Measurements from ENCODE around the gene WDR37.

Gene WDR37

GRCh38 chr10:1074748-1075308 lies 18.6 kb downstream of the WDR37 start:
- DNase-seq: no peak

- no peak for DNase-seq
Measured at GRCh38 chr10:1078668-1079067, 22.5 kb downstream of the WDR37 start.

GRCh38 chr10:1083581-1083980 lies 27.4 kb downstream of the WDR37 start:
- DNase-seq: no peak

- no peak for DNase-seq
Measured at GRCh38 chr10:1084011-1084950, 28.1 kb downstream of the WDR37 start.

GRCh38 chr10:1085258-1085657 lies 29.1 kb downstream of the WDR37 start:
- no peak for DNase-seq

- no peak for DNase-seq
Measured at GRCh38 chr10:1086787-1087186, 30.6 kb downstream of the WDR37 start.

GRCh38 chr10:1089017-1089689 lies 33.0 kb downstream of the WDR37 start:
- DNase-seq: no peak

GRCh38 chr10:1090696-1091095 lies 34.5 kb downstream of the WDR37 start:
- no peak for DNase-seq

GRCh38 chr10:1093696-1094095 lies 37.5 kb downstream of the WDR37 start:
- no peak for DNase-seq

- DNase-seq: no peak
Measured at GRCh38 chr10:1094112-1095057, 38.2 kb downstream of the WDR37 start.

GRCh38 chr10:1095498-1095897 lies 39.3 kb downstream of the WDR37 start:
- no peak for DNase-seq

GRCh38 chr10:1096287-1096889 lies 40.2 kb downstream of the WDR37 start:
- no peak for DNase-seq

GRCh38 chr10:1097436-1097835 lies 41.3 kb downstream of the WDR37 start:
- no peak for DNase-seq

- DNase-seq: no peak
Measured at GRCh38 chr10:1100143-1100542, 44.0 kb downstream of the WDR37 start.

GRCh38 chr10:1100691-1101368 lies 44.6 kb downstream of the WDR37 start:
- DNase-seq: no peak

GRCh38 chr10:1101946-1102345 lies 45.8 kb downstream of the WDR37 start:
- DNase-seq: no peak

GRCh38 chr10:1102416-1102815 lies 46.2 kb downstream of the WDR37 start:
- DNase-seq: no peak

GRCh38 chr10:1102831-1103230 lies 46.6 kb downstream of the WDR37 start:
- no peak for DNase-seq

- DNase-seq: no peak
Measured at GRCh38 chr10:1103551-1103950, 47.4 kb downstream of the WDR37 start.

GRCh38 chr10:1104971-1105370 lies 48.8 kb downstream of the WDR37 start:
- no peak for DNase-seq

GRCh38 chr10:1107004-1107403 lies 50.8 kb downstream of the WDR37 start:
- DNase-seq: no peak

- no peak for DNase-seq
Measured at GRCh38 chr10:1107679-1108078, 51.5 kb downstream of the WDR37 start.

All from central memory CD4-positive, alpha-beta T cell (primary cell).